GM12892 (cell line): ENCODE data around the gene ATRN.

Experiments
- POLR2A ChIP-seq: IDR thresholded peaks from 2 replicates; pipeline ENCODE4 v1.6.1; 2011; ENCODE audit warnings: low read depth, low read length, control low read depth
- POLR2AphosphoS5 ChIP-seq: IDR thresholded peaks from 2 replicates; pipeline ENCODE4 v1.6.1; 2011; ENCODE audit warnings: low read depth, low read length, control low read depth
- TAF1 ChIP-seq: IDR thresholded peaks from 2 replicates; pipeline ENCODE4 v1.6.1; 2011; ENCODE audit warnings: low read depth, mild to moderate bottlenecking, control low read depth, low read length, borderline replicate concordance

DNA sequence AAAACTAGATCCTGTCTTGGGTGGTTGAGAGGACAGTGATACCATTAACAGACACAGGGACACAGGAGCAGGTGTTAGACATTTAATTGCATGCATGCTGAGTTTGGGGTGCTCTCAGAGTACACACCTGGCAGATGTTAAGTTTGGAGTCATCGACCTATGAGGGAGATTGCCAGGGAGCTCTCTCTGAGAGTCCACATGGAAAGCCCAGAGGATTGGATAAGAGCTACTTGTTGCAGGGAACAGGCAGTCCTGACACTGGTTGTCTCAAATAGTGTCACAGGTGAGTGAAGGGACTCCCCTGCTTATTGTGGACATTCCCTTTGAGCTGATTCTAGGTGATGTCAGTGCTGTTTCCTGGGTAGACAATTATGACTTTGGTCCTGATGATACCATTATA lies 3.1 kb downstream of the ATRN start:
- TF ChIP-seq POLR2A = no peak
- no peak for TF ChIP-seq POLR2AphosphoS5
- TF ChIP-seq TAF1 = no peak
